ENCODE data around the gene SOX1. TPM values are rescaled to one million over a fixed set of nuclear protein-coding genes. Genes with fewer than 3 reads are reported as not detected.

SOX1 gene
- total RNA-seq, 1 experiment from 2014 or later = not detected

- Histone ChIP-seq H3K27me3 (ENCODE audit: control insufficient read depth, insufficient read depth, low read length) (peaks cover 95% of the 10 kb centered on the region), H3K4me3 (ENCODE audit: insufficient read depth, low read depth, low read length) (no peak overlapping the region; the same call in 1 of the 2 replicates), H3K36me3 (replicated peaks; ENCODE audit: control insufficient read depth, insufficient read depth, low read length) (no peaks in the 10 kb centered on the region)
- DNase-seq = peak; percentile 95
These were observed 4.1 kb upstream of the SOX1 start for GRCh38 chr13:112062571-112063570.

GRCh38 chr13:112063807-112064206 is 3.1 kb upstream of the SOX1 start:
- Histone ChIP-seq H3K4me3 (ENCODE audit: insufficient read depth, low read depth, low read length) (no peak overlapping the region), H3K27me3 (ENCODE audit: control insufficient read depth, insufficient read depth, low read length) (peaks cover 93% of the 10 kb centered on the region), H3K36me3 (replicated peaks; ENCODE audit: control insufficient read depth, insufficient read depth, low read length) (no peaks in the 10 kb centered on the region)
- no peak for DNase-seq

- Histone ChIP-seq H3K27me3 (ENCODE audit: control insufficient read depth, insufficient read depth, low read length) (peaks cover 93% of the 10 kb centered on the region), H3K36me3 (replicated peaks; ENCODE audit: control insufficient read depth, insufficient read depth, low read length) (no peaks in the 10 kb centered on the region), H3K4me3 (ENCODE audit: insufficient read depth, low read depth, low read length) (no peak overlapping the region)
- DNase-seq = no peak
These were observed 2.7 kb upstream of the SOX1 start for GRCh38 chr13:112064222-112064621.

GRCh38 chr13:112065521-112065866 is 1.5 kb upstream of the SOX1 start:
- Histone ChIP-seq H3K27me3 (ENCODE audit: control insufficient read depth, insufficient read depth, low read length) (peaks cover 93% of the 10 kb centered on the region), H3K4me3 (ENCODE audit: insufficient read depth, low read depth, low read length) (no peak overlapping the region), H3K36me3 (replicated peaks; ENCODE audit: control insufficient read depth, insufficient read depth, low read length) (no peaks in the 10 kb centered on the region)
- DNase-seq = peak; percentile 54

GRCh38 chr13:112065867-112066623 is 904 bp upstream of the SOX1 start:
- no peaks in the 10 kb centered on the region for H3K36me3 ChIP-seq (replicated peaks; ENCODE audit: control insufficient read depth, insufficient read depth, low read length)
- H3K4me3 ChIP-seq (ENCODE audit: insufficient read depth, low read depth, low read length) = peak overlapping the region; percentile 22
- H3K27me3 ChIP-seq (ENCODE audit: control insufficient read depth, insufficient read depth, low read length) = peaks cover 93% of the 10 kb centered on the region
- DNase-seq = peak; percentile 90

GRCh38 chr13:112066624-112067004 is 335 bp upstream of the SOX1 start:
- no peaks in the 10 kb centered on the region for H3K36me3 ChIP-seq (replicated peaks; ENCODE audit: control insufficient read depth, insufficient read depth, low read length)

GRCh38 chr13:112067871-112068539 is 1.1 kb downstream of the SOX1 start:
- H3K27me3 ChIP-seq (ENCODE audit: control insufficient read depth, insufficient read depth, low read length) = peaks cover 86% of the 10 kb centered on the region
- H3K36me3 ChIP-seq (replicated peaks; ENCODE audit: control insufficient read depth, insufficient read depth, low read length) = no peaks in the 10 kb centered on the region
- peak; percentile 86 for DNase-seq
- peak overlapping the region; percentile 5; the same call in 1 of the 2 replicates for H3K4me3 ChIP-seq (ENCODE audit: insufficient read depth, low read depth, low read length)

More at GRCh38 chr13:112066624-112067004, 335 bp upstream of the SOX1 start:
- Histone ChIP-seq H3K27me3 (ENCODE audit: control insufficient read depth, insufficient read depth, low read length) (peaks cover 93% of the 10 kb centered on the region), H3K4me3 (ENCODE audit: insufficient read depth, low read depth, low read length) (peak overlapping the region; percentile 32)
- DNase-seq = peak; percentile 95

GRCh38 chr13:112068540-112069060 is 1.7 kb downstream of the SOX1 start:
- DNase-seq = peak; percentile 78
- peaks cover 80% of the 10 kb centered on the region for H3K27me3 ChIP-seq (ENCODE audit: control insufficient read depth, insufficient read depth, low read length)
- no peaks in the 10 kb centered on the region for H3K36me3 ChIP-seq (replicated peaks; ENCODE audit: control insufficient read depth, insufficient read depth, low read length)
- H3K4me3 ChIP-seq (ENCODE audit: insufficient read depth, low read depth, low read length) = no peak overlapping the region; the same call in 1 of the 2 replicates

- H3K27me3 ChIP-seq (ENCODE audit: control insufficient read depth, insufficient read depth, low read length) = peaks cover 80% of the 10 kb centered on the region
- no peaks in the 10 kb centered on the region for H3K36me3 ChIP-seq (replicated peaks; ENCODE audit: control insufficient read depth, insufficient read depth, low read length)
- no peak overlapping the region; the same call in 1 of the 2 replicates for H3K4me3 ChIP-seq (ENCODE audit: insufficient read depth, low read depth, low read length)
- DNase-seq = peak; percentile 66
These were observed 2.3 kb downstream of the SOX1 start for GRCh38 chr13:112069061-112069844.

- H3K4me3 ChIP-seq (ENCODE audit: insufficient read depth, low read depth, low read length) = no peak overlapping the region
- H3K27me3 ChIP-seq (ENCODE audit: control insufficient read depth, insufficient read depth, low read length) = peaks cover 80% of the 10 kb centered on the region
- DNase-seq = peak; percentile 68
- H3K36me3 ChIP-seq (replicated peaks; ENCODE audit: control insufficient read depth, insufficient read depth, low read length) = no peaks in the 10 kb centered on the region
These were observed 2.9 kb downstream of the SOX1 start for GRCh38 chr13:112069845-112070251.

- no peaks in the 10 kb centered on the region for H3K36me3 ChIP-seq (replicated peaks; ENCODE audit: control insufficient read depth, insufficient read depth, low read length)
- no peak overlapping the region for H3K4me3 ChIP-seq (ENCODE audit: insufficient read depth, low read depth, low read length)
- DNase-seq = no peak
- H3K27me3 ChIP-seq (ENCODE audit: control insufficient read depth, insufficient read depth, low read length) = peaks cover 80% of the 10 kb centered on the region
These were observed 4.3 kb downstream of the SOX1 start for GRCh38 chr13:112071102-112071722.

- H3K4me3 ChIP-seq (ENCODE audit: insufficient read depth, low read depth, low read length) = peak overlapping the region; percentile 54
- peak; percentile 51 for DNase-seq
- H3K36me3 ChIP-seq (replicated peaks; ENCODE audit: control insufficient read depth, insufficient read depth, low read length) = no peaks in the 10 kb centered on the region
- peaks cover 85% of the 10 kb centered on the region for H3K27me3 ChIP-seq (ENCODE audit: control insufficient read depth, insufficient read depth, low read length)
These were observed 5.0 kb downstream of the SOX1 start for GRCh38 chr13:112071723-112072533.
